AG04450 (cell line): ENCODE measurements around the gene SLIT1. TPM values are rescaled to one million over a fixed set of nuclear protein-coding genes. Genes with fewer than 3 reads are reported as not detected.

ENCODE experiments used
- CTCF ChIA-PET: fragments of 300-600, 350-600 bp; formaldehyde crosslinking; extraction: SDS; loops from one replicate; lab custom pipeline; 2022; ENCODE audit warnings: antibody characterized with exemption, inconsistent platforms; lab: Charles Lee
- POLR2A ChIA-PET: fragments of 350-600 bp; formaldehyde crosslinking; extraction: SDS; loops from one replicate; lab custom pipeline; 2021; ENCODE audit warnings: antibody characterized with exemption, inconsistent platforms; lab: Yijun Ruan, JAX
- DNase-seq: peaks from one replicate; pipeline ENCODE4 v3.0.0-alpha.2; 2011; ENCODE audit warnings: low read depth, low spot score
- H3K27ac ChIP-seq: one replicate; pipeline ENCODE4 v1.5.1; 2012; ENCODE audit warnings: low read depth, low read length, control low read depth
- H3K27me3 ChIP-seq: one replicate; pipeline ENCODE4 v1.6.0; 2012; ENCODE audit warnings: low read length; ENCODE audit not compliant: control insufficient read depth, insufficient read depth
- H3K4me3 ChIP-seq: 2 replicates; pipeline ENCODE4 v1.5.1; 2011; ENCODE audit warnings: mild to moderate bottlenecking, low read depth, low read length, control low read depth
- H3K9me3 ChIP-seq: 2 replicates; pipeline ENCODE4 v1.5.1; 2012; ENCODE audit warnings: low read length; ENCODE audit not compliant: control insufficient read depth, insufficient read depth
- polyA plus RNA-seq: library from polyadenylated mRNA; depleted of rRNA; stranded (reverse); fragments of >200 nt; gene quantifications from 2 replicates; pipeline ENCODE4 v1.2.3, GENCODE V29; 2011
- TF ChIP-seq, protein P1 (sequence below): IDR thresholded peaks from 2 replicates; pipeline ENCODE4 v1.5.1; 2011; ENCODE audit warnings: low read depth, low read length, control low read depth, inconsistent platforms

SLIT1 gene
- polyA plus RNA-seq, 1 experiment, result 0.01 TPM

DNA sequence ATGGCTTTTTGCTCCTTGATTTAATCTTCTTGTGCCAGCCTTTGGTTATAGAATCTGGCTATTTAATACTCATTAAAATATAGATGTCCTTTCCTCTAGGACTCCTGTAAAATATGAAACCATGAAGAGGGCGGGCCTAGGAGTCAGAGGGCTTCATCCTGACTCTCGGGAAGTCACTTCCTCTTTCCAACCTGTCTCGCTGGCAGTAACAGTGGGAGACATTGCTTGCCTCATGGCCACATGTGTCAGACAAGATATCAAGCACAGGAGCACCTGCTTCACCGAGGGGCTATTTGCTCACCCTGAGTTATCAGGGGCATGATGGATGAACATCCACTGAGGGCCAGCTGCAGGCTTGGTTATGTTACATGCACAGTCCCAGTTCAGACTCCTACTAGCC lies 31.0 kb downstream of the SLIT1 start:
- POLR2A ChIA-PET, result no interaction called here
- no peak overlapping the region for H3K27ac ChIP-seq
- H3K27me3 ChIP-seq, result peaks cover 6% of the 10 kb centered on the region
- CTCF ChIA-PET, result interaction anchor here (3.4 kb wide), 1 partner anchor 55 kb away, joined by 14 read pairs; no protein-coding TSS in a partner anchor
- DNase-seq, result no peak
- TF ChIP-seq, protein P1, sequence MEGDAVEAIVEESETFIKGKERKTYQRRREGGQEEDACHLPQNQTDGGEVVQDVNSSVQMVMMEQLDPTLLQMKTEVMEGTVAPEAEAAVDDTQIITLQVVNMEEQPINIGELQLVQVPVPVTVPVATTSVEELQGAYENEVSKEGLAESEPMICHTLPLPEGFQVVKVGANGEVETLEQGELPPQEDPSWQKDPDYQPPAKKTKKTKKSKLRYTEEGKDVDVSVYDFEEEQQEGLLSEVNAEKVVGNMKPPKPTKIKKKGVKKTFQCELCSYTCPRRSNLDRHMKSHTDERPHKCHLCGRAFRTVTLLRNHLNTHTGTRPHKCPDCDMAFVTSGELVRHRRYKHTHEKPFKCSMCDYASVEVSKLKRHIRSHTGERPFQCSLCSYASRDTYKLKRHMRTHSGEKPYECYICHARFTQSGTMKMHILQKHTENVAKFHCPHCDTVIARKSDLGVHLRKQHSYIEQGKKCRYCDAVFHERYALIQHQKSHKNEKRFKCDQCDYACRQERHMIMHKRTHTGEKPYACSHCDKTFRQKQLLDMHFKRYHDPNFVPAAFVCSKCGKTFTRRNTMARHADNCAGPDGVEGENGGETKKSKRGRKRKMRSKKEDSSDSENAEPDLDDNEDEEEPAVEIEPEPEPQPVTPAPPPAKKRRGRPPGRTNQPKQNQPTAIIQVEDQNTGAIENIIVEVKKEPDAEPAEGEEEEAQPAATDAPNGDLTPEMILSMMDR, result no peak
- H3K9me3 ChIP-seq, result no peaks in the 10 kb centered on the region
- no peak overlapping the region for H3K4me3 ChIP-seq

DNA sequence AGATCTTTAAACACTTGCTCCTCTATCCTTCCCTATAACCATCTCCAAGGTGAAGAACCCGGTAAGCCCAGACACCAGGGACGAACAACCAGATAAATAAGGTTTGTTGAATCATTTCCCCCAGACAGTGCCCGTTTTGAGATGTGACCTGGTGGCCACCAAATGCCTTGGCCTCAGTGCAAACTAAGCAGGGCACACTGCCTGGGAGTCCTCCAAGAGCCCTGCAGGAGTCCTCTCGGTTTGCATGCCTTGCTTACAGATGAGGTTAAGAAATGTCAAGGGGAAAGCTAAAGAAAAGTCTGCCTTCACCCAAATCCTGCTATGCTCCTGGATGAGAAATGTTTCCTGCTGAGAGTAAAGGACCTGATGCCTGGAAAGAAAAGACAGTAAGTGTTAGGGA lies 31.6 kb downstream of the SLIT1 start:
- Histone ChIP-seq H3K4me3 (no peak overlapping the region), H3K9me3 (no peaks in the 10 kb centered on the region), H3K27ac (no peak overlapping the region), H3K27me3 (peaks cover 6% of the 10 kb centered on the region)
- no peak for DNase-seq
- ChIA-PET CTCF (no interaction called here), POLR2A (no interaction called here)
- TF ChIP-seq, protein P1, result no peak

DNA sequence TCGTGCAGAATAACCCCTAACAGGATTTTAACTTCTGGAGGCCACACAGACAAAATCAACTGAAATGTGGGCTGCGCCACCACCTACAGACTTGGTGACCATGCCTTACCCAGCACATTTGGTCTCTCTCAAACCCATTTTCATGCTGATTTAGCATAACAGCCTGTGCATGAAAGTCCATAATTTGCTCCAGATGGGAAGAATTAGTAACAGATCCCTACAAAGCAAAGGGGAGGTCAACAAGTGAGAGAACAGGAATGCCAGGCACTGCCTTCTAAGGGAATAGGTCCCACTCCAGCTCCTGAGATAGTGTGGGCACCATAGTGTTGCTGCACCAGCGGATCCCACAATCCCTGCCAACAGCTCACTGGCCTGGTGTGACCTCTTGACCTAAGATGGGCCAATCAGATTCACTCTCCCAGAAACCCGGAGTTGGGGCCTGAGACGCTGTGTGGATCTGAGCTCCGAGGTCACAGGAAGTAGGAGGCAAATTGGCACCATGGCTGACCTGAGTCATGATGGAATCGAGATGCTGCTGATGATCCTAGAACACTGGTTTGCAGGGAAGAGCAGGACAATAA lies 32.4 kb downstream of the SLIT1 start:
- CTCF ChIA-PET, result no interaction called here
- Histone ChIP-seq H3K27me3 (peaks cover 6% of the 10 kb centered on the region), H3K4me3 (no peak overlapping the region), H3K27ac (no peak overlapping the region), H3K9me3 (no peaks in the 10 kb centered on the region)
- TF ChIP-seq, protein P1, result no peak
- POLR2A ChIA-PET, result no interaction called here
- DNase-seq, result no peak

DNA sequence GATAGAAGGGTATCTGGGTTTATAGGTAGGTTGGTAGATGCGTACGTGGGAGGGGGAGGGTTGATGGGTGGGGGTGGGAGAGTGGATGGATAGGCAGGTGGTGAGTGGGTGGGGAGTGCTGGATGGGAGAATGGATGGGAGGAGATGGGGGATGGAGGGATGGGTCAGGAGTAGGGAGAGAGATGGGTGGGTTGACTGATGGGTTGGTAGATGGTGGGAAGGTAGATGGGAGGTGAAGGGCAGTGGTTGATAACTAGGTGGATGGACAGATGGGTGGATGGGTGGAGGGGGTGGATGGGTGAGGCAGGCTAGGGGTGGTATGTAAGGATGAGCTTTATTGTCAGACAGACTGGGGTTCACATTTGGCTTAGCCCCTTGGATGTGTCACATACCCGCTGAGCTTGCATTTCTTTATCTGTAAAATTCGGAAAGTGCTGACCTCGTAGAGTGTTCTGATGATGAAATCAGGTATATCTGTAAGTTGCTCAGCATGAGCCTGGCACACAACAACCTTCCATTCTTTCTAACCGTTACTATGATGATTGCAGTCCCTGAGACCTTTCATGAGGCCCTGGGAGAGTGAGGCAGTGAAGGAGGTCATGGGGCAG lies 34.3 kb downstream of the SLIT1 start:
- H3K27me3 ChIP-seq, result peaks cover 6% of the 10 kb centered on the region
- POLR2A ChIA-PET, result no interaction called here
- CTCF ChIA-PET, result no interaction called here
- TF ChIP-seq, protein P1, result no peak
- H3K9me3 ChIP-seq, result no peaks in the 10 kb centered on the region
- no peak overlapping the region for H3K27ac ChIP-seq
- no peak overlapping the region for H3K4me3 ChIP-seq
- DNase-seq, result no peak

DNA sequence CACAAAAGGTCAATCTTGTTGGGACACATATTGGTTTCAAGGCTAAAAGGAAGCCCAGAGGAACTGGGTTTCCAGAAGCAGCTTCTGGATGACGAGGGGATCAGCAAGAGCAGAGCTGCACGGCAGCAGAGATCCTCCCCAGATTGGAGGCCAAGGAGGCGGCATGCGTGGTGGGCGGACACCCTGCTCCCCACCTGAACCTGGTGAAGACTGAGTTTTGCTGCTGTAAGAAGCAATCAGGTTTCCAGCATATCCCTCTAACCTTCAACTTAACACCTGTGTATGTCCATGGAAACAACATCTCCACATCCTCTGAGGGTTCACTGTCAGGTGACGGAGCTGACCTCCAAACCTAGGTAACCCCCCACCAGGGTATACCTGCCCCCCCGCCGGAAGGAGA lies 35.1 kb downstream of the SLIT1 start:
- POLR2A ChIA-PET, result no interaction called here
- CTCF ChIA-PET, result no interaction called here
- TF ChIP-seq, protein P1, result no peak

More for the DNA sequence above, 35.1 kb downstream of the SLIT1 start:
- no peak overlapping the region for H3K27ac ChIP-seq
- peaks cover 6% of the 10 kb centered on the region for H3K27me3 ChIP-seq
- H3K9me3 ChIP-seq, result no peaks in the 10 kb centered on the region
- H3K4me3 ChIP-seq, result no peak overlapping the region
- no peak for DNase-seq
